UCSD-AML1 (cell line): ENCODE measurements around the gene PDHB.

Source experiments
- DNase-seq: peaks from one replicate; lab custom pipeline; 2025; ENCODE audit not compliant: unreplicated experiment; lab: John Stamatoyannopoulos, UW

Gene PDHB

DNA sequence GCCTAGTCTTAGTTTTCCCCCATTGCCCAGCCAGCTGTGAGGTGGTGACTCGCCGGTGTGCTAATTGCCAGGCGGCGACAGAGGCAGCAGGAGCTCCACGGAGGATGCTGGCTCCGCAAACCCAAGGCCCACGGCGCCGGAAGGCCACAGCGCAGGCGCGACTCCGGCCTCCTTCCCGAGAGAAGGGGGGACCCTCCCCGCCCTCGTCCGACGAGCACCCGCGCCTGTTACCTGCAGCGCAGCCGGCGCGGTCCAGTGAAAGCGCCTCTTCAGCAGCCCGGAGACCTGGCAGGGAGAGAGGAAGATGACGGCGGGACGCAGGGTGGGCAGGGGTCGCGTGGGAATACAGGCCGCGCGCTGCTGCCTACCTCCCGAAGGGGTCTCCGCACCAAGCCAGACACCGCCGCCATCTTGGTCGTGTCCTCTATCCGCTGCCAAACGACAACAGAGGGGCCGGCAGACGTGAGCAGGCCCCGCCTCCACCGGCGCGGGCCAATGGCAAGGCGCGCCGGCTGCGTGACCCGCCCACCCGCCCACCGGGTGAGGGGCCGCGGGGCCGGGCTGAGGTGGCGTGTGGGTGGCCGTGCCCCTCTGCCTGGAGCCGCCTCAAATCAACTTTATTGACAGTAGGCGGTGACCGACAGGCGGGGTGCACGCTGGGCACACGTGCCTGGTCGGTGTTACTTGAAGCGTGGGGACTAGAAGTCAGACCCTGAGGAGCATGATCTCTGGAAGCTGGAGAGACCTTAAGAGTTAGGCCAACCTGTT, at the start of gene PDHB:
Gene PDHB (minus strand): TSS at position 433 of the 768 bp plus-strand sequence. CDS start 23 bp downstream, at position 410.
- peak; percentile 95 for DNase-seq

DNA sequence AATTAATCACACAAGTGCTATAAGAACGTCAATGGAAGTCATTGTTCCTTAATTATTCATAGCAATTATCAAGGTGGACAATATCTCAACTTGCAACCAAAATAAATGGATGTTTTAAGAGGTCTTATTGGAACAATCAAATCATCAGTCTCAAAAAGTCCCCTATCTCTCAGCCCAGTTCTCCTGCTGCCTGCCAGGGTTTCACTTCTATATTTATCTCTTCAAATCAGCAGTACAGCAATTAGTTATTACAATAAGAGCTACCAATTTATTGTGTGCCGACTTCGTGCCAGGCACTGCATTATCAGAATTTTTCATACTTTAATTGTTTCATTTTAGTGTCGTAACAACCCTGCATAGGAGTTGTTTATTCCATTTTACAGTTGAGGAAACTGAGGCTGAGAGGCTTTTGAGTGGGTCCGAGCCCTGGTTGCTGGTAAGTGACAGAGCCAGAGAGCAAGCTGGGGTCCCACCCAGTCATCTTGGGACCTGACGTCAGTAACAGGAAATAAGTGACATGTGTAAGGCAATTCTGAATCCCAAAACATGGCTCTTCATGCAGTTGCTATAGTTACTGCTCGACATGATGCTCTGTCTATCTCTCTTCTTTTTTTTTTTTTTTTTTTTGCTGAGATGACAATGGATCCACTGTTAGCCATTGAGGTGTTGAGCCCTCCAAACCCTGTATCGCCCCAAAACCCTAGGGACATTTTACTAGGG, 49.4 kb upstream of the PDHB start:
- no peak for DNase-seq

- DNase-seq = no peak
Measured at GRCh38 chr3:58480309-58480708, 46.7 kb upstream of the PDHB start.

DNA sequence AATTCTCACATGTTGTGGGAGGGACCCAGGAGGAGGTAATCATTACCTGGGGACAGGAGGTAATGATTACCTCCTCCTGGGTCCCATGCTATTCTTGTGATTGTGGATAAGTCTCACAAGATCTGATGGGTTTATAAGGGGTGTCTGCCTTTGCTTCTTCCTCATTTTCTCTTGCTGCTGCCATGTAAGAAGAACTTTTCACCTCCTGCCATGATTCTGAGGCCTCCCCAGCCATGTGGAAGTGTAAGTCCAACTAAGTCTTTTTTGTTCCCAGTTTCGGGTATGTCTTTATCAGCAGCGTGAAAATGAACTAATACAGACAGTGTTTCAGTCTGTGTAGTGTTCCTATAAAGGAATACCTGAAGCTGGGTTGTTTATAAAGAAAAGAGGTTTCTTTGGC, 45.1 kb upstream of the PDHB start:
- DNase-seq = no peak

DNA sequence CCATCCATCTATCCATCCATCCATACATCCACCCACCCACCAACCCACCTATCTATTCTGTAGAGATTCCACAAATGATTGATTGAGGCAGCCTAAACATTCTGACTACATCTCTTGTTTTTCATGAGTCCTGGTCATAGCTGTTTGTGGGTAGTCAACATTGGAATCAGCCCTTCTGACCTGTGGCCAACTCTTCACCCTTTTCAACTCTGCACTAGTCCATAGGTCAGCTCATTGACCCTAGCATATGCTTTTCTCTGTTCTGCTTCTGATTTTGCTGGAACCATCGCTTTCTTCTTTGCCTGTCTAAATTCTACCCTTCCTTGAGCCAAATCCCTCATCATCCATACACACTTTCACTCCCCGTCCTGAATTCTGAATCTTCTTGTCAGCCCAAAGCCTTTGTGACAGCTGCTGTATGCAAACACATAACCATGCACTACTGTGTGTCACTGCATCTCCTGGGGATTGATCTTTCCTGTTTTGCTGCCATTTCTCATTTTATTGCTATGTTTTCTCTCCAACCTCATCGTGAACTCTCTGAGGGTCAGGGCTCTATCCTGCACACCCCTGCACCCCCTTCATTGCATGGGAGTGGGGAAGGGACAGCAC, 41.4 kb upstream of the PDHB start:
- no peak for DNase-seq

GRCh38 chr3:58474348-58474911, 40.8 kb upstream of the PDHB start:
- DNase-seq = peak; percentile 17

GRCh38 chr3:58473275-58473674, 39.6 kb upstream of the PDHB start:
- no peak for DNase-seq

GRCh38 chr3:58471025-58471887, 37.6 kb upstream of the PDHB start:
- peak; percentile 21 for DNase-seq

DNA sequence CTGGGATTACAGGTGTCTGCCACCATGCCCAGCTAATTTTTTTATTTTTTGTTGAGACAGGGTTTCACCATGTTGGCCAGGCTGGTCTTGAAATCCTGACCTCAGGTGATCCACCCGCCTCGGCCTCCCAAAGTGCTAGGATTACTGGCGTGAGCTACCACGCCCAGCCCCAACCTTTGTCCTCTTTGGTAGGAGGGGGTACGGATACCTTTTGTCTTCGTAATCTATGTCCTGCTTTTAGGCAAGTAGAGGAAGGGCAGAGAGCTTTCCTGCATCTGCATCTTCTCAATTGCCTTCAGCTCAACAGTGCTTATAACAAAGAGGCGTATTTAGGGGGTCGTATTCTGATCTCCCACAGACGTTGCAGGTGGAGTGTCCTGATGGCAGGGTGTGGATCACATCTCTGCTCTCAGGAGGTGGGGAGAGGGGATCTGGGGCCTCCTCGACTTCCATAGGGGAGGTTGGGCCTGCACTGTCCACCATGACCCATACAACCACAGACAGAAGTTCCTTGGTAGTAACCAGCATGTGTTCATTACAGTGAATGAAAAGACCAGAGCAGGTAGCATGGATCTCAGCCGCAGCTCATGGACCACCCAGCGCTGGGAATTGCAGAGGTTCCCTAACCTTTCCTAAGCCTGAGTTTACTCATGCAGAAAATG, 36.9 kb upstream of the PDHB start:
- no peak for DNase-seq

DNA sequence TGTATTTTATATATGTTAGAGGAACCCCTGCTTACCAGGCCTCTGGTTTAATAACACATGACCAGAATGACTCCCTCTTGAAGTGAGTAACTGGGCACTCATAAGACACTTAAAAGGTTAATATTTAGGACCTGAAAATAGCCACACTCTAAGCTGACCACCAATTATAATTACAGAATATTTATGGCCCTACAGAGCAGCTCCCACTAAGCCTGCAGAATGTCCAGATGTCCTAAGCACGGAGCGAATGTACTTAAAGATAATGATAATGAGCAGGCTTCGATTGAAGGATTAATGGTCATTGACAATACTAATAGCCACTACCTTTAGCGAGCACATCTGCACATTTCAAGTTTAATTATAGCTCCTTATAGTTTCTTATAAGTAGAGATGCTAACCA, 35.5 kb upstream of the PDHB start:
- no peak for DNase-seq

GRCh38 chr3:58466899-58467563, 33.4 kb upstream of the PDHB start:
- DNase-seq = no peak

GRCh38 chr3:58464866-58465265, 31.2 kb upstream of the PDHB start:
- DNase-seq = no peak

- DNase-seq = no peak
Measured at GRCh38 chr3:58463942-58464271, 30.3 kb upstream of the PDHB start.

GRCh38 chr3:58463181-58463941, 29.7 kb upstream of the PDHB start:
- peak; percentile 55 for DNase-seq

DNA sequence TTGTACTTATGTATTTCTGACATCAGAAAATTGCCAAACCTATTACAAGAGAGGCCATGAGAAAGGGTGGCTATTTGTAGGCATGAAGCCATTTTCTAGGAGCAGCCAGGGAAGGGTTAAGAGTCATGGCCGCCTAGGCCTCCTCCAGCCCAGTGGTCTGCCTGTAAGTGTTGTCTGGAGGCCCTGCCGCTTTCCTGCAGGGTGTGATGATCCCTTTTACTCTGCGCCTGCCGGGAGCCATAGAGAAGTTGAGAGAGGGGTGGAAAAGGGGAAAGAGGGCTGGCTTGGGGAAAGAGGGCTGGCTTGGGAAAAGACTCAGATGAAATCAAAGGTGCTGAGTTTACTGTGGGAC, 29.2 kb upstream of the PDHB start:
- DNase-seq = no peak

GRCh38 chr3:58459160-58459559, 25.5 kb upstream of the PDHB start:
- DNase-seq = no peak

GRCh38 chr3:58452176-58452575, 18.5 kb upstream of the PDHB start:
- DNase-seq = no peak

DNA sequence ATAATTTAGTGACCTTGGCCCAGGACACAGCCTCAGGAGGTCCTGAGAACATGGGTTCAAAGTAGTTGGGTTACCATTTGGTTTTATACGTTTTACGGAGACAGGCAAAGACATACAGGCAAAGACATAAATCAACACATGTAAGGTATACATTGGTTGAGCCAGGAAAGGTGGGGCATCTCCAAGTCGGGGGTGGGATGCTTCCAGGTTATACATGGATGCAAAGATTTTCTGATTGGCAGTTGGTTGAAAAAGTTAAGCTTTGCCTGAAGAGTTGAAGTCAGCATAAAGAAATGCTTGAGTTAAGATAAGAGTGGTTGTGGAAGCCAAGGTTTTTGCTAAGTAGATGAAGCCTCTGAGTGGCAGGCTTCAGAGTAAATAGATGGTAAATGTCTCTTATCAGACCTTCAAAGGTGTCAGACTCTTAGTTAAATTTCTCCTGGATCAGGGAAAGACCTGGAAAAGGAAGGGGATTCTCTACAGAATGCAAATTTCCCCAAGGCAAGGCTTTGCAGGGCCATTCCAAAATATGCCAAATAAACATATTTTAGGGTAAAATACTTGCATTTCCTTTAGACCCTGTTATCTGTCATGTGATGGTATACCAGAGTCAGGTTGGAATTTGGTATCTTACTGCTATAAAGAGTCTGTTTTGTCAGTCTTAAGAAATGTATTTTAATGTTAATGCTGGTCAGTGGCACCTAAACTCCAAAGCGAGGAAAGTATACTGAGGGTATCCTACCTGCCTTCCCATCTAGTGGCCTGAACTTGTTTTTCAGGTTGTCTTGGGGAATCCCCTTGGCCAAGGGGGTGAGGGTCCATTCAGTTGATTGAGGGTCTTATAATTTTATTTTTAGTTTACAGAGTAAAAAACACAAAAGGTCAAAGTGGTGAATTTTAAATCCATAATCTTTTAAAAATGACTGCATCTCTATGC, 8.2 kb upstream of the PDHB start:
- no peak for DNase-seq
